Measurements from ENCODE around the gene WDR12.

WDR12 gene

DNA sequence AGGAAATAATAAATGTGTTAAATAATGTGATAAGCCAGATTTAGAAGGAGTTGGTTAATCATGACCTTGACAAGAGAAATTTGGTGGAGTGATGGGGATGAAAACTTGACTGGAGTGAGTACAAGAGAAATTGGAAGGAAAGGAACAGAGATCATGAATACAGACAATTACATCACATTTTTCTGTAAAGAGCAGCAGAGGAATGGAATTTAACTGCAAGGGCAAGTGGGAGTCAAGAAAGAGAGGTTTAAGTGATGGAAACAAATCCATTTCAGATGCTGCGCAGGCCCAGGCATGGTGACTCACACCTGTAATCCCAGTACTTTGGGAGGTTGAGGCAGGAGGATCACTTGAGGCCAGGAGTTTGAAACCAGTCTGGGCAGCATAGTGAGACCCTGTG, 86.6 kb downstream of the WDR12 start:
- FAIRE-seq (no peak), DNase-seq (ENCODE audit: extremely low spot score, insufficient read length, low read depth) (no peak)

Measured in GM18507 (cell line).